ENCODE results near the gene WWOX.

DNA sequence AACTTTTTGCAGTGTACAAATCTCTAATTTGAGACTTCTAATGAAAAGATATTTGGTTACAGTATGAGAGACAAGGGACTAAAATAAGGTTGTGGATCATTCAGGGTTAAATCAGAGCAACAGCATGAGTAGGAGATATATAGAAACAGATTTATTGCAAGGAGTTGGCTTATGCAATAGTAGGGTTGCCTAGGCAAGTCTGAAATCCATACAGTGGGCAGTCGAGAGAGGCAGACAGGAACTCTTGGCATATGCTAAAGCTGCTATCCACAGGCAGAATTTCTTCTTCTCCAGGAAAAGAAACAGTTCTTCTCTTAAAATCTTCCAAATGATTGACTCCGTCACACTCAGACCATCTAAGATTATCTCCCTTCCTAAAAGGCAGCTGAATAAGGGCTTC lies 1000.3 kb downstream of the WWOX start:
- TF ChIP-seq POLR2A (IDR thresholded peaks at IDR 0.05; ENCODE audit: low read depth, low read length) (no peak), POLR2AphosphoS5 (IDR thresholded peaks at IDR 0.05; ENCODE audit: low read depth, low read length) (no peak)

Data from GM12891 (cell line).